ENCODE results near the gene CDS2.

The CDS2 gene

DNA sequence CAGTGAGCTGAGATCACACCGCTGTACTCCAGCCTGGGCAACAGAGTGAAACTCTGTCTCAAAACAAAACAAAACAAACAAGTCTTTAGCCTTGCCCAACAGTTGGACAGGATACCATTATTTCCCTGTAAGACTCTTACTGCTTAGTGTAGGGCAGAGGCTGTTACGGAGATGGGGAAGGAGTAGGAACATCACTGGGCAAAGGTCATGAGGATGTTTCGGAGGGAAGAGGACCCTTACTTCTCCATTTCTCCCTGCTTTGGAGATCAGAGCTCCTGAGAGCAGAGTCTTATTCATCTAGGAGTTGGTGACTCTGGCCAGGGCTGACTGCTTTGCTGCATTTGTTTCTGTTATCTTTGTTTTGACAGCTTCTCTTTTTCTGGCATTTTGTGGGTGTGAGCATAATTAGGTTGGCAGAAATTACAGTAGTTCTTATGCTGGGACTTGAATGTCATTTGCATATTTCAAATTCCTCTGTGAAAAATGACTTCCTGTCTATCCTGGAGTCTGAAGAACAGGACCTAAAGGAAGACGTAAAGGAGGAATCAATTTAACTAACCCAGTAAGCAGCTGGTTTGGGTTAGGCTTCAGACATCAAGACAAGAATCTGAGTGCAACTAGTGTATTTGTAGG lies 89.0 kb downstream of the CDS2 start:
- no peak for DNase-seq

- DNase-seq, result no peak
These were observed 89.9 kb downstream of the CDS2 start for GRCh38 chr20:5216663-5217062.

DNA sequence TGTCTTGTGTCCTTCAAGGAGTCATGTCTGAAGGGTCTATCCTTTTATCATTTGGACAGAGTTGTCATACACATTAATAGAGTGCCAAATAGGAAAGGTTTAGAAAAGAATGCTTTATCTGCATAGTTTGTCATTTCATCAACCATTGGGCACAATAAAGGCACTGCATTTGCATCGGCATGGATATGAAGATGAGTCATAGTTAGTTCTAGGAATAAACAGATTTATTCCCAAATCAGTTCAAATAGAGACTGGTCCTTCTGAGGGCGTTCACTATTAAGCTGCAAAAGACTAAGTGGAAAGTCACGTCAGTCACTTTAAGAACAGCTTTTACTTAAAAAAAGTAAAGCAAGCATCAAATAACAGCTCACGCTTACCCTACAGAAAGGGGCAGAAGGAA lies 90.8 kb downstream of the CDS2 start:
- no peak for DNase-seq

DNA sequence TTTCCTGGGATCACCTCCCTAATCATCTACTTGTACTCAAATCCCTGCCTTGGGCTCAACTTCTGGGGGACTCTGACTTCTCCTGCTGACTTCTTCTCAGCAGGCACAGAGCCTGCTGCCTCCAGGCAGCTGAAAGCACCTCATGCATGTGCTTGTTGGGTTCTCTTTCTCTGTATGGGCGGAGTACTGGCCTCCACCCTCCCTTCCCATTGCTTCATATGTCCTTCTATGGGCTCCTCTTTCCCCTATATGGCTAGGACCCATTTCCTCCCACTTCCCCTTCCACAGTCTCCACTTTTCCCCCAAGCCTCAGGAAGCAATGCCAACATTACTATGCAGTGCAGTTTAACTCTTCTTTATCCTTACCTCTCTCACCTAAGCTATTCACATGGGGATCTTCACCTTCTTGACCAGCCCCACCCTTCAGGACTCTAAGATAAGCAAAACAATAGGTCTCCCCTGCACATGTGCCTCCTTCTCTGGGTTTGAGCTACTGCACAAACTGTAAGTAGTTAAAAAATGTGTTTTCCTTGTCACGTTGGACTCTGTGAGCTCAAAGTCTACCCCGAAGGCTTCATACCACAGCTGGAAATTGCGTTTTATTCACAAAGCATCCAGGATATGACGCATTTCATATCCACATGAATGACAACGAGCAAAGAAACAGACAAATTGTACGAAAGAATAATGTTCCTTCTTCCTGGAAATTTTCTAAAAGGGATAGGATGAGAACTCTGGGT lies 93.7 kb downstream of the CDS2 start:
- no peak for DNase-seq

GRCh38 chr20:5221061-5221430 lies 94.2 kb downstream of the CDS2 start:
- DNase-seq, result no peak

GRCh38 chr20:5222919-5223634 lies 96.3 kb downstream of the CDS2 start:
- DNase-seq, result peak; percentile 30

GRCh38 chr20:5230544-5230943 lies 103.7 kb downstream of the CDS2 start:
- DNase-seq, result no peak

DNA sequence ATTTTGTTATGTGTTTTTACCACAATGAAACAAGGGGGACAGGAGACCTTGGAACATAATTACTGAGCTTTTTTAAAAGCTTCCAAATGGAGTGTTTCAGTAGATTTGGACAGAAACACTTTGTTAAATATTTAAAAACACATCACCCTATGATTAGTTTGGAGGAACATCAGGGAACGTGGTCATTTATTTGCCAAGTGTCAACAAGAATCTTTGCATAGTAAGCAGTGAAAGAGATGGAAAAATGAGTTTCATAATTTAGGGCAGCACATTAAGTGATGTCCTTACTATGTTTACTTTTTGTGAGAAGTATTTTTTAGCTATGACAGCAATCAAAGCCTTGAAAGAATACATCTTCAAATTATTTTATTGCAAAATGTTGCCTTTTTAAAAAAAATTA lies 107.3 kb downstream of the CDS2 start:
- no peak for DNase-seq

DNA sequence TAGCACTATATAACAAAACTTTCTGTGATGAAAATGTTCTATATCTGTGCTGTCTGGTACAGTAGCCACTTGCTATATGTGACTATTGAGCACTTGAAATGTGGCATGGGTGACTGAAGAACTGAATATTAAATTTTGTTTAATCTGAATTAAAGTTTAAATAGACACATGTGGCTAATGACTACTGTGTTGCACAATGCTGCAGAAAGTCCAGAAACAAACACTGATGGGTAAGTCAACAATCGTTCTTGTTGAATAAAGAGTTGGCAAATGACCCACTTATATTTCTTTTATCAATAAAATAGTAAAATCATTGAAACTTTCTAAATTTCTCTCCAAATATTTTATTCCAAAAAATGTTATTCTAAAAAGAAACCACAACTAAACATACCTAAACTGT lies 108.2 kb downstream of the CDS2 start:
- no peak for DNase-seq
